ENCODE data around the gene ADRA1B. TPM values are rescaled to one million over a fixed set of nuclear protein-coding genes. Genes with fewer than 3 reads are reported as not detected.

The ADRA1B gene
- total RNA-seq, 4 donors from 2014 or later = 0.30 to 2.0 (median 2.0) TPM; not detected in 1

DNA sequence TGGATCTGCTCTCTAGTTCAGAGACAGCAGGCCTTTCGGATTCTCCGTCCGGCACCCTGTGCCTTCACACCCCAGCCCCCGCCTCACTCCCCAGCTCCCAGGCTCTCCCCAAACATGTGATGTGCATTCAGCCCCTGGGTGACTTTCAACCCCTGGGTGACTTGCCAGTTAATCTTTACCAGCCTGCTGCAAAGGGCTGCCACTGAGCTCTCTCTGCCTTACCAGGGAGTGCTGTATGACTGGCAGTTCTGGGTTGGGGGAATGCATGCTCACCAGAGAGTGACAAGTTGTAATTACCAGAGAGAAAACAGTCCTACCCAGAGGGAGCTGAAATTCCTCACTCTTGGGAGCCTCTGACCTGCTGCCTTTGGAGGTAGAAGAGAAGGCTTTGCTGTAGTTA, 4.9 kb upstream of the ADRA1B start:
- H3K4me3 ChIP-seq (ENCODE audit: low read depth, poor library complexity, severe bottlenecking) = no peak overlapping the region
- 94 to 95% methylated on average over 4 of the region's 4 CpGs for WGBS, 2 donors
- no peak for TF ChIP-seq POLR2A (IDR thresholded peaks at IDR 0.05)
- TF ChIP-seq, protein P1, sequence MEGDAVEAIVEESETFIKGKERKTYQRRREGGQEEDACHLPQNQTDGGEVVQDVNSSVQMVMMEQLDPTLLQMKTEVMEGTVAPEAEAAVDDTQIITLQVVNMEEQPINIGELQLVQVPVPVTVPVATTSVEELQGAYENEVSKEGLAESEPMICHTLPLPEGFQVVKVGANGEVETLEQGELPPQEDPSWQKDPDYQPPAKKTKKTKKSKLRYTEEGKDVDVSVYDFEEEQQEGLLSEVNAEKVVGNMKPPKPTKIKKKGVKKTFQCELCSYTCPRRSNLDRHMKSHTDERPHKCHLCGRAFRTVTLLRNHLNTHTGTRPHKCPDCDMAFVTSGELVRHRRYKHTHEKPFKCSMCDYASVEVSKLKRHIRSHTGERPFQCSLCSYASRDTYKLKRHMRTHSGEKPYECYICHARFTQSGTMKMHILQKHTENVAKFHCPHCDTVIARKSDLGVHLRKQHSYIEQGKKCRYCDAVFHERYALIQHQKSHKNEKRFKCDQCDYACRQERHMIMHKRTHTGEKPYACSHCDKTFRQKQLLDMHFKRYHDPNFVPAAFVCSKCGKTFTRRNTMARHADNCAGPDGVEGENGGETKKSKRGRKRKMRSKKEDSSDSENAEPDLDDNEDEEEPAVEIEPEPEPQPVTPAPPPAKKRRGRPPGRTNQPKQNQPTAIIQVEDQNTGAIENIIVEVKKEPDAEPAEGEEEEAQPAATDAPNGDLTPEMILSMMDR (IDR thresholded peaks at IDR 0.05) = no peak
- intact Hi-C loops (cut with DNase I; ENCODE audit: low total_unique reads) = no loop called here
- DNase-seq (ENCODE audit: low spot score in 2 of 2) = no peak

DNA sequence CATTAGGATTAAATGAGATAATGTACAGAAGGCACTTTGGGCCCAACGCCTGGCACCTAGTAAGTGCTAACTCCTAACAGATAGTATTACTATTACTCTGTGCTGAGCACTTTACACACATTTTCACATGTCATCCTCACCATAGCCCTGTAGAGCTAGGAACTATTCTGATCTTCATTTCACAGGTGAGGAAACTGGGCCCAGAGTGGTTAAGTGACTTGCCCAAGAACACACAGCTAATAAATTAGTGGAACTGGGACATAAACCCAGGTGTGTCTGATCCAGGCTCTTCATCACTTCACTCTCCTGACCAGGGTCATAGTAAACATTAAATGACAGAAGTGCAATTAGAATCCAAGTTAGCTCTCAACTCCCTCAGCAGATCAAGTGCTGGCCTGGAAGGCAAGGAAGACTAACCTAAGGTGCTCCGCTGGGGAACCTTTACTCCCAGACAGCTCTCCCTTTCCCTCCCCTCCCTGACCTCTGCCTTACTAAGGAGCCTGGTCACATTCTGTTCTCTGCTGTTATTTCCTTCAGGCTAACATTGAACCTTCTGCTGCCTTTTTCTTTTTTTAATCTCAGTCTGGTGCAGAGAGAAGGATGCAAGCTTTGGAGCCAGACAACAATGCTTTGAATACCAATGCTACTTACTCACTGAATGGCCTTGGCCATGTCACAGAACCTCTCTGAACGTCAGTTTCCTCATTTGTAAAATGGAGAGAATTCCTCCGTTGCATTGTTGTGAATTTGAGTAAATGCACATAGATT, 4.1 kb upstream of the ADRA1B start:
- no peak overlapping the region for H3K4me3 ChIP-seq (ENCODE audit: low read depth, poor library complexity, severe bottlenecking)
- TF ChIP-seq, protein P1 (IDR thresholded peaks at IDR 0.05) = no peak
- no peak for TF ChIP-seq POLR2A (IDR thresholded peaks at IDR 0.05)
- WGBS, 2 donors = 53 to 73% methylated on average over 4 of the region's 4 CpGs
- no peak for DNase-seq (ENCODE audit: low spot score in 2 of 2)
- intact Hi-C loops (cut with DNase I; ENCODE audit: low total_unique reads) = no loop called here

DNA sequence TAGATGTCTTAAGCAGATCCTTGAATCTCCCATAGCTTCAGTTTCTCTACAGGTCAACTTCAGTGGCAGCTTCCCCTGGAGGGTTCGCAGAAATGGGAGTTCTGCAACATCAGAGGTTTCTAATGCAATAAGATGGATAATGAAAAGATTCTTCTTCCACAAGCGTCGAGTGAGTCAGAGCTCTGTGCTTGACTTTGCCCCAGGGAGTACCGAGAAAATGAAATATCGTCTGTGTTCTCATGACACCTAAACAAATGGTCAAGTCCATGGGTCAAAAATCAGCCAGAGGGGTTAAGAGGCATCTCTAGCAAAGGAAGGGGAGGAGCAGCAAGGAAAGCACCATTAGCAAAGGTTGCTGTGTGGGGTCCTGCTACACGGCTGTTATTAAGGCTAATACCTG, 3.2 kb upstream of the ADRA1B start:
- TF ChIP-seq POLR2A (IDR thresholded peaks at IDR 0.05) = no peak
- TF ChIP-seq, protein P1 (IDR thresholded peaks at IDR 0.05) = no peak
- WGBS, 2 donors = 43 to 51% methylated on average over 6 of the region's 6 CpGs
- intact Hi-C loops (cut with DNase I; ENCODE audit: low total_unique reads) = no loop called here
- DNase-seq (ENCODE audit: low spot score in 2 of 2) = no peak
- no peak overlapping the region for H3K4me3 ChIP-seq (ENCODE audit: low read depth, poor library complexity, severe bottlenecking)

DNA sequence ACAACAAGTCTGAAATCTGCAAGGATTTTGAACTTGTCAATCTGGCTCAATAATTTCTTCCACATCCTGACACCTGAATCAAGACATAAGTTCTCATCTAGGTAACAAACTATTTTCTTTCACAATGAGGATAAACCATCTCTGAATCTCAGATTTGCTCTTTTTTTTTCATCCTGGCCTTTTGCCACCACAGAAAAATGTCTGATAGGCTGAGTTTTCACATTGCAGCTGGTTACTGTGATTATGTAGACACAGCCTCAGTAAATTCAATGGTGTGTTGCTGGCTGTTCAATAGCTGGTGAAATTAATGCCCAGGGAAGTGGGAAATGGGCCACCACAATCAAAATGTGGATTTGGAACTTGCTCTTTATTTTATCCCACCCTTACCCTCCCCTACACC, 2.8 kb upstream of the ADRA1B start:
- DNase-seq (ENCODE audit: low spot score in 2 of 2) = no peak
- intact Hi-C loops (cut with DNase I; ENCODE audit: low total_unique reads) = no loop called here
- H3K4me3 ChIP-seq (ENCODE audit: low read depth, poor library complexity, severe bottlenecking) = no peak overlapping the region
- no peak for TF ChIP-seq POLR2A (IDR thresholded peaks at IDR 0.05)
- TF ChIP-seq, protein P1 (IDR thresholded peaks at IDR 0.05) = no peak

DNA sequence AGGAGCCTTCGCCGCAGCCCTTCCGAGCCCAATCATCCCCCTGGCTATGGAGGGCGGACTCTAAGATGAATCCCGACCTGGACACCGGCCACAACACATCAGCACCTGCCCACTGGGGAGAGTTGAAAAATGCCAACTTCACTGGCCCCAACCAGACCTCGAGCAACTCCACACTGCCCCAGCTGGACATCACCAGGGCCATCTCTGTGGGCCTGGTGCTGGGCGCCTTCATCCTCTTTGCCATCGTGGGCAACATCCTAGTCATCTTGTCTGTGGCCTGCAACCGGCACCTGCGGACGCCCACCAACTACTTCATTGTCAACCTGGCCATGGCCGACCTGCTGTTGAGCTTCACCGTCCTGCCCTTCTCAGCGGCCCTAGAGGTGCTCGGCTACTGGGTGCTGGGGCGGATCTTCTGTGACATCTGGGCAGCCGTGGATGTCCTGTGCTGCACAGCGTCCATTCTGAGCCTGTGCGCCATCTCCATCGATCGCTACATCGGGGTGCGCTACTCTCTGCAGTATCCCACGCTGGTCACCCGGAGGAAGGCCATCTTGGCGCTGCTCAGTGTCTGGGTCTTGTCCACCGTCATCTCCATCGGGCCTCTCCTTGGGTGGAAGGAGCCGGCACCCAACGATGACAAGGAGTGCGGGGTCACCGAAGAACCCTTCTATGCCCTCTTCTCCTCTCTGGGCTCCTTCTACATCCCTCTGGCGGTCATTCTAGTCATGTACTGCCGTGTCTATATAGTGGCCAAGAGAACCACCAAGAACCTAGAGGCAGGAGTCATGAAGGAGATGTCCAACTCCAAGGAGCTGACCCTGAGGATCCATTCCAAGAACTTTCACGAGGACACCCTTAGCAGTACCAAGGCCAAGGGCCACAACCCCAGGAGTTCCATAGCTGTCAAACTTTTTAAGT, 819 bp downstream of the ADRA1B start:
- intact Hi-C loops (cut with DNase I; ENCODE audit: low total_unique reads) = no loop called here
- no peak overlapping the region for H3K4me3 ChIP-seq (ENCODE audit: low read depth, poor library complexity, severe bottlenecking)
- TF ChIP-seq POLR2A (IDR thresholded peaks at IDR 0.05) = no peak

DNA sequence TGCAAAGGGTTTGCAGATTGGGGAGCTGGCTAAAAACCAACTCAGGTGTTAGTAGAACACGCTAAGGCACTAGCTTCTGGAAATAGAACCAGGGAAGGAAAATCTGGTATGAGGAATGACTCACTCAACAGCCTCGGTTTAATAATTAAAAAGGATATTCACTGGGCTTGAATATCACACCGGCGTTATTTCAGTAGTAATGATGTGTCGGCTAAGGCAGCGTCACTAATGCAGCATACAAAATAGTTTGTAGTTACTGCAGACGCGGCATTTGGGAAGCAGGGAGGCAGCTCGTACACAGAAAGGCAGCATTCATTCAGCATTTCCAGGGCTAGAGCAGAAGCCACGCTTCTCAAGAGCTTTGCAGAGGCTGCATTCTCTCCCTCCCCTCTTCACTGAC, 1.7 kb downstream of the ADRA1B start:
- H3K4me3 ChIP-seq (ENCODE audit: low read depth, poor library complexity, severe bottlenecking) = no peak overlapping the region
- 36 to 43% methylated on average over 10 of the region's 10 CpGs for WGBS, 2 donors
- intact Hi-C loops (cut with DNase I; ENCODE audit: low total_unique reads) = no loop called here
- no peak for DNase-seq (ENCODE audit: low spot score in 2 of 2)
- TF ChIP-seq, protein P1 (IDR thresholded peaks at IDR 0.05) = no peak
- TF ChIP-seq POLR2A (IDR thresholded peaks at IDR 0.05) = no peak

More for the DNA sequence above, 819 bp downstream of the ADRA1B start:
- WGBS, 2 donors = 91 to 93% methylated on average over 32 to 36 of the region's 36 CpGs
- no peak for DNase-seq (ENCODE audit: low spot score in 2 of 2)

All from lower leg skin (tissue), 4 donors.